K562 (cell line): ENCODE measurements around the gene HOXB7. TPM values are rescaled to one million over a fixed set of nuclear protein-coding genes. Genes with fewer than 3 reads are reported as not detected.

Experiments
- CBFB ChIP-seq: sonication (generic); formaldehyde crosslinking; IDR thresholded peaks from 2 replicates; pipeline ENCODE4 v1.4.0; 2020; ENCODE audit warnings: mild to moderate bottlenecking, missing genetic modification reagents
- ELF4 ChIP-seq: fragments of 450-650 bp; formaldehyde crosslinking; IDR thresholded peaks from 2 replicates; pipeline ENCODE4 v1.4.0; 2022; ENCODE audit warnings: missing genetic modification characterization
- EP400 ChIP-seq: fragments of 450-650 bp; IDR thresholded peaks from 2 replicates; pipeline ENCODE4 v1.6.1; 2017; ENCODE audit warnings: antibody characterized with exemption, mild to moderate bottlenecking, moderate library complexity
- HDAC6 ChIP-seq: IDR thresholded peaks from 2 replicates; pipeline ENCODE4 v1.6.1; 2012; ENCODE audit warnings: low read depth, mild to moderate bottlenecking, control low read depth, inconsistent platforms, low read length, moderate library complexity
- HDGF ChIP-seq: fragments of 450-650 bp; IDR thresholded peaks from 2 replicates; pipeline ENCODE4 v1.6.1; 2016
- LARP7 ChIP-seq: fragments of 450-650 bp; IDR thresholded peaks from 2 replicates; pipeline ENCODE4 v1.6.1; 2016
- MYC ChIP-seq, 2 experiments: fragments of 250-450 bp in 1 of 2; sonication (Bioruptor Pico) in 1 of 2; IDR thresholded peaks; 2 replicates each; pipeline versions ENCODE4 v1.5.1 to v1.6.1; 2012 to 2021; ENCODE audit warnings: low read depth in 2 of 2, borderline replicate concordance in 1 of 2, improper control_type of control experiment in 1 of 2, low read length in 1 of 2, mild to moderate bottlenecking in 1 of 2, moderate library complexity in 1 of 2
- NCOR1 ChIP-seq: fragments of 450-650 bp; IDR thresholded peaks from 2 replicates; pipeline ENCODE4 v1.6.1; 2016; ENCODE audit warnings: mild to moderate bottlenecking, moderate library complexity
- NEUROD1 ChIP-seq: fragments of 150-350 bp; IDR thresholded peaks from 2 replicates; pipeline ENCODE4 v1.6.1; 2014; ENCODE audit warnings: borderline replicate concordance, low read length, low read depth; ENCODE audit not compliant: partially characterized antibody
- NR2F6 ChIP-seq: fragments of 450-650 bp; formaldehyde crosslinking; IDR thresholded peaks from 2 replicates; pipeline ENCODE4 v1.4.0; 2020; ENCODE audit warnings: mild to moderate bottlenecking
- RBFOX2 ChIP-seq: fragments of 200-400 bp; formaldehyde crosslinking; IDR thresholded peaks from 2 replicates; pipeline ENCODE4 v1.6.1; 2017; ENCODE audit warnings: low read depth, mild to moderate bottlenecking, low read length, moderate library complexity
- RBM34 ChIP-seq: fragments of 200-400 bp; formaldehyde crosslinking; IDR thresholded peaks from 2 replicates; pipeline ENCODE4 v1.6.1; 2018; ENCODE audit warnings: low read length, borderline replicate concordance; ENCODE audit not compliant: insufficient read depth
- RNF2 ChIP-seq: sonication (generic); IDR thresholded peaks from 2 replicates; pipeline ENCODE4 v1.6.1; 2016
- SMARCA4 ChIP-seq: fragments of 450-650 bp; IDR thresholded peaks from 2 replicates; pipeline ENCODE4 v1.6.1; 2016
- ZFP36 ChIP-seq: fragments of 150-350 bp; IDR thresholded peaks from 2 replicates; pipeline ENCODE4 v1.6.1; 2018; ENCODE audit warnings: low read length, low read depth; ENCODE audit not compliant: partially characterized antibody
- polyA plus RNA-seq, 8 experiments: library from polyadenylated mRNA; depleted of rRNA in 4 of 8; stranded (reverse) in 5 of 8; unstranded in 3 of 8; fragments of >200 nt; fragmentation: Nextera tagmentation in 2 of 8; fragmentation: Illumina TruSeq in 1 of 8; extraction: Ambion mirVana in 2 of 8; extraction: Trizol in 1 of 8; gene quantifications; 2 replicates each; pipeline versions ENCODE4 v1.2.1 to v1.2.3, GENCODE V29; 2011 to 2014; ENCODE audit warnings: inconsistent platforms in 1 of 8, missing spikeins in 1 of 8
- total RNA-seq, 7 experiments: library from RNA; depleted of rRNA in 6 of 7; stranded (reverse); fragments of >200 nt in 6 of 7; fragmentation: Illumina TruSeq in 2 of 7; extraction: Trizol in 2 of 7; gene quantifications; 2 replicates each; pipeline versions ENCODE4 v1.2.1 to v1.2.3, GENCODE V29; 2011 to 2021; ENCODE audit warnings: low replicate concordance in 1 of 7
- TF ChIP-seq, protein P1 (sequence below): sonication (generic); formaldehyde crosslinking; IDR thresholded peaks from 2 replicates; pipeline ENCODE4 v1.8.0; 2022; ENCODE audit warnings: mild to moderate bottlenecking, missing genetic modification reagents
- TF ChIP-seq, protein P2 (sequence below): fragments of 450-650 bp; IDR thresholded peaks from 2 replicates; pipeline ENCODE4 v1.6.1; 2016
- TF ChIP-seq, protein P3 (sequence below): IDR thresholded peaks from 2 replicates; pipeline ENCODE4 v1.6.1; 2014; ENCODE audit warnings: antibody characterized with exemption
- TF ChIP-seq, protein P4 (sequence below): fragments of 450-650 bp; formaldehyde crosslinking; IDR thresholded peaks from 2 replicates; pipeline ENCODE4 v1.4.0; 2022; ENCODE audit warnings: missing genetic modification characterization

Gene HOXB7
- total and polyA plus RNA-seq, 9 of the 15 experiments (the other 6 are each of a cell fraction or from before 2014, with no cell fraction given), result 5.5 to 16.7 (median 8.3) TPM

DNA sequence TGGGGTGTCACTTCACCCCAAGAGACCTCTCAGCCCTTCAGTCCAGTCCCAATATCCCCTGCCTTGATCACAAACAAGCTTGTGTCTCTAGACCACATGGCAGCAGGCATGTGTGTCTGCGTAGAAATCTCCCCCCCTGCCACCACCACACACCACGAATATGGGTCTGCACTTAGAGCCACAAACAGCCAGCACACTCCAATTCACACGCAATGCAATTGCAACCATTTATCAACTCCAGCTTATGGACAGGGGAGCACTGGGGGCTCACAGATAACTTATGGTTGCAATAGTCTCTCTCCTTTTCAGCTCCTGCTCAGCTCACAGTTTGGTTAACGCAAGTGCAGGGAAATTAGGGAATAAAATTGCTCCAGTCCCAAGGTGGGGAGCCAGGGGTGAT is 12.8 kb upstream of the HOXB7 start (continued):
- TF ChIP-seq, protein P1, sequence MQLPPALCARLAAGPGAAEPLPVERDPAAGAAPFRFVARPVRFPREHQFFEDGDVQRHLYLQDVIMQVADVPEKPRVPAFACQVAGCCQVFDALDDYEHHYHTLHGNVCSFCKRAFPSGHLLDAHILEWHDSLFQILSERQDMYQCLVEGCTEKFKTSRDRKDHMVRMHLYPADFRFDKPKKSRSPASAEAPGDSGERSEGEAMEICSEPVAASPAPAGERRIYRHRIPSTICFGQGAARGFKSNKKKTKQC (CRISPR knock-in tag), result 0 out of 2 replicates have a peak, but pooled peaks have one; percentile 8
- 0 out of 2 replicates have a peak, but pooled peaks have one; percentile 45 for TF ChIP-seq MYC (IDR thresholded peaks at IDR 0.05; ENCODE audit: low read depth, low read length)
- no peak for TF ChIP-seq MYC (CRISPR knock-in tag; IDR thresholded peaks at IDR 0.05; ENCODE audit: borderline replicate concordance, low read depth)
- no peak for TF ChIP-seq HDAC6
- peak; percentile 66; the same call in 1 of the 2 replicates for TF ChIP-seq ELF4 (CRISPR knock-in tag)
- TF ChIP-seq, protein P2, sequence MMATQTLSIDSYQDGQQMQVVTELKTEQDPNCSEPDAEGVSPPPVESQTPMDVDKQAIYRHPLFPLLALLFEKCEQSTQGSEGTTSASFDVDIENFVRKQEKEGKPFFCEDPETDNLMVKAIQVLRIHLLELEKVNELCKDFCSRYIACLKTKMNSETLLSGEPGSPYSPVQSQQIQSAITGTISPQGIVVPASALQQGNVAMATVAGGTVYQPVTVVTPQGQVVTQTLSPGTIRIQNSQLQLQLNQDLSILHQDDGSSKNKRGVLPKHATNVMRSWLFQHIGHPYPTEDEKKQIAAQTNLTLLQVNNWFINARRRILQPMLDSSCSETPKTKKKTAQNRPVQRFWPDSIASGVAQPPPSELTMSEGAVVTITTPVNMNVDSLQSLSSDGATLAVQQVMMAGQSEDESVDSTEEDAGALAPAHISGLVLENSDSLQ, result 0 out of 2 replicates have a peak, but pooled peaks have one; percentile 10
- peak; percentile 35; the same call in 1 of the 2 replicates for TF ChIP-seq NCOR1
- no peak for TF ChIP-seq NR2F6 (CRISPR knock-in tag)
- no peak for TF ChIP-seq HDGF
- no peak for TF ChIP-seq RNF2
- TF ChIP-seq ZFP36, result no peak
- TF ChIP-seq LARP7, result no peak
- TF ChIP-seq, protein P3, sequence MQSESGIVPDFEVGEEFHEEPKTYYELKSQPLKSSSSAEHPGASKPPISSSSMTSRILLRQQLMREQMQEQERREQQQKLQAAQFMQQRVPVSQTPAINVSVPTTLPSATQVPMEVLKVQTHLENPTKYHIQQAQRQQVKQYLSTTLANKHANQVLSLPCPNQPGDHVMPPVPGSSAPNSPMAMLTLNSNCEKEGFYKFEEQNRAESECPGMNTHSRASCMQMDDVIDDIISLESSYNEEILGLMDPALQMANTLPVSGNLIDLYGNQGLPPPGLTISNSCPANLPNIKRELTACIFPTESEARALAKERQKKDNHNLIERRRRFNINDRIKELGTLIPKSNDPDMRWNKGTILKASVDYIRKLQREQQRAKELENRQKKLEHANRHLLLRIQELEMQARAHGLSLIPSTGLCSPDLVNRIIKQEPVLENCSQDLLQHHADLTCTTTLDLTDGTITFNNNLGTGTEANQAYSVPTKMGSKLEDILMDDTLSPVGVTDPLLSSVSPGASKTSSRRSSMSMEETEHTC, result no peak
- peak; percentile 41 for TF ChIP-seq NEUROD1
- no peak for TF ChIP-seq CBFB (CRISPR knock-in tag)
- TF ChIP-seq RBM34, result no peak
- TF ChIP-seq SMARCA4, result peak; percentile 39; the same call in 1 of the 2 replicates
- TF ChIP-seq EP400, result peak; percentile 47; the same call in 1 of the 2 replicates
- TF ChIP-seq, protein P4, sequence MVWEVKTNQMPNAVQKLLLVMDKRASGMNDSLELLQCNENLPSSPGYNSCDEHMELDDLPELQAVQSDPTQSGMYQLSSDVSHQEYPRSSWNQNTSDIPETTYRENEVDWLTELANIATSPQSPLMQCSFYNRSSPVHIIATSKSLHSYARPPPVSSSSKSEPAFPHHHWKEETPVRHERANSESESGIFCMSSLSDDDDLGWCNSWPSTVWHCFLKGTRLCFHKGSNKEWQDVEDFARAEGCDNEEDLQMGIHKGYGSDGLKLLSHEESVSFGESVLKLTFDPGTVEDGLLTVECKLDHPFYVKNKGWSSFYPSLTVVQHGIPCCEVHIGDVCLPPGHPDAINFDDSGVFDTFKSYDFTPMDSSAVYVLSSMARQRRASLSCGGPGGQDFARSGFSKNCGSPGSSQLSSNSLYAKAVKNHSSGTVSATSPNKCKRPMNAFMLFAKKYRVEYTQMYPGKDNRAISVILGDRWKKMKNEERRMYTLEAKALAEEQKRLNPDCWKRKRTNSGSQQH (CRISPR knock-in tag), result peak; percentile 80; the same call in 1 of the 2 replicates
- TF ChIP-seq RBFOX2, result peak; percentile 52
